Subcutaneous abdominal adipose tissue (tissue), 5 donors: Measurements from ENCODE around the gene IL1RAPL1.

Experiments
- H3K27ac ChIP-seq: one replicate; pipeline ENCODE4 v1.7.0; 2013; ENCODE audit warnings: low read depth, mild to moderate bottlenecking, inconsistent platforms, low read length, moderate library complexity
- H3K27me3 ChIP-seq, 5 donors: one replicate each; pipeline ENCODE4 v1.7.0; 2013; ENCODE audit warnings: low read length in 5 of 5, inconsistent platforms in 1 of 5; ENCODE audit not compliant: control insufficient read depth in 5 of 5, insufficient read depth in 4 of 5
- H3K36me3 ChIP-seq, 5 donors: one replicate each; pipeline ENCODE4 v1.7.0; 2013; ENCODE audit warnings: low read length in 5 of 5; ENCODE audit not compliant: control insufficient read depth in 5 of 5, insufficient read depth in 5 of 5
- H3K4me1 ChIP-seq, 5 donors: one replicate each; pipeline ENCODE4 v1.7.0; 2013; ENCODE audit warnings: low read length in 5 of 5, mild to moderate bottlenecking in 3 of 5, moderate library complexity in 1 of 5; ENCODE audit not compliant: control insufficient read depth in 5 of 5, insufficient read depth in 5 of 5
- H3K4me3 ChIP-seq, 5 donors: one replicate each; pipeline ENCODE4 v1.7.0; 2013; ENCODE audit warnings: low read length in 5 of 5, low read depth in 1 of 5
- H3K9ac ChIP-seq, 5 donors: one replicate each; pipeline ENCODE4 v1.7.0; 2013; ENCODE audit warnings: low read length in 5 of 5, mild to moderate bottlenecking in 4 of 5, moderate library complexity in 3 of 5
- H3K9me3 ChIP-seq, 5 donors: one replicate each; pipeline ENCODE4 v1.7.0; 2013; ENCODE audit warnings: low read length in 5 of 5; ENCODE audit not compliant: control insufficient read depth in 5 of 5
- donor health status: healthy.
- donor health status: healthy.
- donor health status: healthy.
- donor health status: healthy.
- donor health status: healthy.

IL1RAPL1 gene

DNA sequence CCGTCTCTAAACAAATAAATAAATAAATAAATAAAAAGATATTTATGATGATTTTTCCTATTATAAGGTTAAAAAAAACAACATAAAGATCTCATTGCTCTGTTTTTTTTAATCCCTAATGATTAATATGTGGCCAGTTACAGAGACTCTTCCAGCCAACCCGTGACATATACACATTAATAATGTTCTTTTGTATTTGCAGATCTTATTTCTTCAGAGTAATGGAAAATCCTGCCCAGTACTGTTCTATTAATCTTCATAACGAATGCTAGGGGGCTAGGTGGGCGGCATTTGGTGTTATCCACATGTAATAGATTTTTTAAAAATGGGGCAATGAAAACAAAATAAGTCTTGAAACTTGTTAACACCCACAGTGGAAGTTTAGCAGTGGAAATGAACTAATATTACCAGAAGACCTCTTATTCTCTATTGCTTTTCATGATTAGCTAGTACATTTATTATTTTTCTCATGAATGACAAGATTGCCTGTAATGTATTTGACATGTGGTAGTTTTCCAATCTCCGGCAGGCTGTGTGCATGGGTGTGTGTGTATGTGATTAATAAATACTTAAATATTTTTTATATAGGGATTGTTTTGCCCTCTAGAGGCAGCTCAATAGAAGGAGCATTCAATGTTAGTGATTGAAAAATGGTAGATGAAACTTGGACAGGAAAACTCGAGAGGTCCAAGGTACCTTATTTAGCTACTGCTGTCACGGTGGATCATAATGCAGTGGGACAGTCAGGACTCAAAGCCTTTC lies 457.4 kb downstream of the IL1RAPL1 start:
- Histone ChIP-seq H3K4me3 (no peak overlapping the region), H3K27ac (no peak overlapping the region), H3K36me3 (no peaks in the 10 kb centered on the region), H3K4me1 (no peaks in the 10 kb centered on the region), H3K9me3 (no peaks in the 10 kb centered on the region), H3K27me3 (peaks cover 0 to 3% (median 0%) of the 10 kb centered on the region in 5 donors), H3K9ac (no peak overlapping the region)

- Histone ChIP-seq H3K4me3 (no peak overlapping the region), H3K27ac (no peak overlapping the region), H3K36me3 (no peaks in the 10 kb centered on the region), H3K9ac (no peak overlapping the region), H3K27me3 (peaks cover 0 to 3% (median 0%) of the 10 kb centered on the region in 5 donors), H3K9me3 (peaks cover 0 to 4% (median 0%) of the 10 kb centered on the region in 5 donors), H3K4me1 (no peaks in the 10 kb centered on the region)
Observed at GRCh38 chrX:29065477-29065876, 478.2 kb downstream of the IL1RAPL1 start.

GRCh38 chrX:29066516-29066915 lies 479.3 kb downstream of the IL1RAPL1 start:
- Histone ChIP-seq H3K27me3 (peaks cover 0 to 3% (median 0%) of the 10 kb centered on the region in 5 donors), H3K27ac (no peak overlapping the region), H3K9ac (no peak overlapping the region), H3K4me1 (no peaks in the 10 kb centered on the region), H3K4me3 (no peak overlapping the region), H3K9me3 (peaks cover 0 to 4% (median 0%) of the 10 kb centered on the region in 5 donors), H3K36me3 (no peaks in the 10 kb centered on the region)

- Histone ChIP-seq H3K4me3 (no peak overlapping the region), H3K9me3 (peaks cover 0 to 4% (median 0%) of the 10 kb centered on the region in 5 donors), H3K36me3 (no peaks in the 10 kb centered on the region), H3K27me3 (peaks cover 0 to 3% (median 0%) of the 10 kb centered on the region in 5 donors), H3K9ac (no peak overlapping the region), H3K4me1 (no peaks in the 10 kb centered on the region), H3K27ac (no peak overlapping the region)
Observed at GRCh38 chrX:29067351-29067750, 480.1 kb downstream of the IL1RAPL1 start.

GRCh38 chrX:29071525-29072320 lies 484.5 kb downstream of the IL1RAPL1 start:
- Histone ChIP-seq H3K36me3 (no peaks in the 10 kb centered on the region), H3K9me3 (no peaks in the 10 kb centered on the region), H3K4me3 (no peak overlapping the region), H3K9ac (no peak overlapping the region), H3K27me3 (peaks cover 0 to 3% (median 0%) of the 10 kb centered on the region in 5 donors), H3K4me1 (no peaks in the 10 kb centered on the region), H3K27ac (no peak overlapping the region)

DNA sequence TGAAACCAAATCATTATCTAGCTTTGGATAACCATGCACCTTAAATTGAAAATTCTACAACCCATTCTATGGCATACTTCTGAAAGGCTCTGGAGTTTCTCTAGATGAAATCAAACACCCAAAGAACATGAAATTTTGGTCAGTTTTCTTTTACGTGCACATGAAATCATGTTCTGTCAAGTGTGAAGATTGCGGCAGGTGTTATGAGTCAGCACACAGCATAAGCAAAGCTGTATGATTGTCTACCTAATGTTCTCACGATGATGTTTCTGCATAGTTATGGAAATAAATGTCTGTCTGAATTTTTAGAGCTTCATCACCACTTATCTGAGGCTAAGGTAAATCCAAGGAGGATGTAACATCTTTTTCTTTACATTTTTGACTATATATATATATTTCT lies 495.3 kb downstream of the IL1RAPL1 start:
- Histone ChIP-seq H3K27ac (no peak overlapping the region), H3K9ac (no peak overlapping the region), H3K36me3 (no peaks in the 10 kb centered on the region), H3K9me3 (no peaks in the 10 kb centered on the region), H3K4me1 (no peaks in the 10 kb centered on the region), H3K27me3 (no peaks in the 10 kb centered on the region), H3K4me3 (no peak overlapping the region)

DNA sequence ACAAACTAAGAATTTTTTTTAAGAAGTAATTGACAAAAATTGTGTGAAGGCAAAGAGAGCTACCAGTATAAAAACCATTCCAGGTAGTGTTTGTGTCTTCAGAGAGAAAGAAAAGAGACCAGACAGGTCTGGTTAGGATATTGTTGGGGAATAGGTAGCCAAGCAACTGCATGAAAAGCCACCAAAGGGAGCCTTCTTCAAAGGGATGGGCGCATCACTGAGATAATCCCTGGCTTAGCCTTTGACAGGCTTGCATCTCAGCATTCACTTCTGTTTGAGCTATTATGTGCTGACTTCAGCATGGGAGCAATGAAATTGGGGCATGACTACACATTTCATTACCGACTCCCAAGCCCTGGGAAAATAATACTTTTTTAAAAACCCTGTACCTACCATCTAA lies 496.6 kb downstream of the IL1RAPL1 start:
- Histone ChIP-seq H3K9ac (no peak overlapping the region), H3K27ac (no peak overlapping the region), H3K36me3 (no peaks in the 10 kb centered on the region), H3K9me3 (no peaks in the 10 kb centered on the region), H3K27me3 (no peaks in the 10 kb centered on the region), H3K4me1 (no peaks in the 10 kb centered on the region), H3K4me3 (no peak overlapping the region)

GRCh38 chrX:29090811-29091210 lies 503.6 kb downstream of the IL1RAPL1 start:
- no peak overlapping the region for H3K27ac ChIP-seq
- H3K9ac ChIP-seq = no peak overlapping the region
- H3K4me3 ChIP-seq = no peak overlapping the region
- no peaks in the 10 kb centered on the region for H3K27me3 ChIP-seq
- H3K9me3 ChIP-seq = no peaks in the 10 kb centered on the region
- H3K36me3 ChIP-seq = no peaks in the 10 kb centered on the region
- no peaks in the 10 kb centered on the region for H3K4me1 ChIP-seq

- Histone ChIP-seq H3K9ac (no peak overlapping the region), H3K4me3 (no peak overlapping the region), H3K4me1 (no peaks in the 10 kb centered on the region), H3K27me3 (no peaks in the 10 kb centered on the region), H3K36me3 (no peaks in the 10 kb centered on the region), H3K9me3 (no peaks in the 10 kb centered on the region), H3K27ac (no peak overlapping the region)
Observed at GRCh38 chrX:29107231-29107630, 520.0 kb downstream of the IL1RAPL1 start.

DNA sequence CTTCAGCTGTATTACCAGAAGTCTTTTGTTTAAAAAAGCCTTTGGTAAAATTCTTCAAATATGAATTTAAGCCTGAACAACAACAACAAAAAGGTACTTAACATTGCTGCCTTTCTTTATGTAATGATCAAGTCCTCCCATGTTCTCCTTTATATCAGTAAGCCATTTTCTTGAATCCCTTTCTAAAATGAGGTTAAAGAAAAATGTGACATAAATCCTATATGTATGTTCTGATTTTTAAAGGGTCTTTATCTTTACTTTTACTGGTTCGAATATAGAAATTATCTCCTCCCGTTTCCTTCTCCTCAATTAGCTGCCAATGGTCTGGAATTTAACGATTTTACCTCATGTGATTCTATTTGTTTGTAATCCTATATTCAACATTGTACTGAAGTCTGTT lies 522.8 kb downstream of the IL1RAPL1 start:
- no peaks in the 10 kb centered on the region for H3K27me3 ChIP-seq
- H3K4me3 ChIP-seq = no peak overlapping the region
- no peaks in the 10 kb centered on the region for H3K9me3 ChIP-seq
- no peak overlapping the region for H3K27ac ChIP-seq
- H3K9ac ChIP-seq = no peak overlapping the region
- H3K4me1 ChIP-seq = no peaks in the 10 kb centered on the region
- no peaks in the 10 kb centered on the region for H3K36me3 ChIP-seq
